Stomach (tissue), 4 donors: ENCODE results near the gene GLB1L2.

ENCODE experiments used
- CTCF ChIP-seq, 7 experiments: fragments of 450-650 bp in 4 of 7; fragments of 200-600 bp in 3 of 7; sonication (generic) in 3 of 7; IDR thresholded peaks; one replicate each; pipeline ENCODE4 v1.5.1; 2016 to 2019; ENCODE audit warnings: antibody characterized with exemption in 7 of 7, control low read depth in 2 of 7, mild to moderate bottlenecking in 1 of 7
- EP300 ChIP-seq: sonication (generic); formaldehyde crosslinking; IDR thresholded peaks from one replicate; pipeline ENCODE4 v1.6.1; 2017; ENCODE audit warnings: antibody characterized with exemption
- POLR2A ChIP-seq, 4 donors: fragments of 450-650 bp; IDR thresholded peaks; one replicate each; pipeline ENCODE4 v1.6.1; 2016; ENCODE audit warnings: antibody characterized with exemption in 4 of 4, control low read depth in 2 of 4, mild to moderate bottlenecking in 1 of 4, moderate library complexity in 1 of 4
- POLR2AphosphoS5 ChIP-seq, 3 donors: sonication (generic); formaldehyde crosslinking; IDR thresholded peaks; one replicate each; pipeline ENCODE4 v1.6.1; 2016; ENCODE audit warnings: antibody characterized with exemption in 3 of 3

GRCh38 chr11:134417871-134418840 is 86.4 kb downstream of the GLB1L2 start:
- TF ChIP-seq CTCF (IDR thresholded peaks at IDR 0.05) = no peak
- no peak for TF ChIP-seq EP300
- no peak for TF ChIP-seq POLR2AphosphoS5 (IDR thresholded peaks at IDR 0.05)
- no peak for TF ChIP-seq POLR2A (IDR thresholded peaks at IDR 0.05)
